Activated T-helper 1 cell treated with anti-CD3 and anti-CD28 coated beads, Interleukin-2, amount 50 U/mL, for 16 hours (primary cell): Measurements from ENCODE around the gene TRAPPC6A.

Experiments used
- DNase-seq, 2 donors: peaks; one replicate each; pipeline ENCODE4 v3.0.0-alpha.2; 2020; ENCODE audit warnings: low read depth in 1 of 2, low spot score in 1 of 2

The TRAPPC6A gene

GRCh38 chr19:45150180-45150579 is 27.9 kb downstream of the TRAPPC6A start:
- DNase-seq = no peak

GRCh38 chr19:45149129-45149528 is 28.9 kb downstream of the TRAPPC6A start:
- no peak for DNase-seq

GRCh38 chr19:45147835-45148676 is 30.0 kb downstream of the TRAPPC6A start:
- DNase-seq = no peak

GRCh38 chr19:45146741-45147205 is 31.3 kb downstream of the TRAPPC6A start:
- DNase-seq = no peak

- DNase-seq = no peak
These were observed 31.8 kb downstream of the TRAPPC6A start for GRCh38 chr19:45146251-45146650.

GRCh38 chr19:45145270-45146189 is 32.5 kb downstream of the TRAPPC6A start:
- no peak for DNase-seq

- DNase-seq = no peak
These were observed 33.4 kb downstream of the TRAPPC6A start for GRCh38 chr19:45144431-45145269.

- no peak for DNase-seq
These were observed 35.3 kb downstream of the TRAPPC6A start for GRCh38 chr19:45142726-45143110.

- no peak for DNase-seq
These were observed 35.9 kb downstream of the TRAPPC6A start for GRCh38 chr19:45142016-45142725.

- DNase-seq = no peak
These were observed 36.7 kb downstream of the TRAPPC6A start for GRCh38 chr19:45141203-45141900.

- DNase-seq = no peak
These were observed 37.5 kb downstream of the TRAPPC6A start for GRCh38 chr19:45140533-45140932.

GRCh38 chr19:45140144-45140503 is 37.9 kb downstream of the TRAPPC6A start:
- DNase-seq = no peak

- DNase-seq = no peak
These were observed 38.5 kb downstream of the TRAPPC6A start for GRCh38 chr19:45139286-45140143.

- DNase-seq = no peak
These were observed 39.7 kb downstream of the TRAPPC6A start for GRCh38 chr19:45138303-45138751.

GRCh38 chr19:45137179-45137761 is 40.8 kb downstream of the TRAPPC6A start:
- DNase-seq = no peak

- no peak for DNase-seq
These were observed 41.4 kb downstream of the TRAPPC6A start for GRCh38 chr19:45136507-45137178.

GRCh38 chr19:45135176-45135885 is 42.7 kb downstream of the TRAPPC6A start:
- no peak for DNase-seq
